ENCODE data around the gene MLPH. TPM values are rescaled to one million over a fixed set of nuclear protein-coding genes. Genes with fewer than 3 reads are reported as not detected.

MLPH gene
- total and polyA plus RNA-seq, 2 donors (not counting 1 experiment from before 2014, with no cell fraction given) = not detected

DNA sequence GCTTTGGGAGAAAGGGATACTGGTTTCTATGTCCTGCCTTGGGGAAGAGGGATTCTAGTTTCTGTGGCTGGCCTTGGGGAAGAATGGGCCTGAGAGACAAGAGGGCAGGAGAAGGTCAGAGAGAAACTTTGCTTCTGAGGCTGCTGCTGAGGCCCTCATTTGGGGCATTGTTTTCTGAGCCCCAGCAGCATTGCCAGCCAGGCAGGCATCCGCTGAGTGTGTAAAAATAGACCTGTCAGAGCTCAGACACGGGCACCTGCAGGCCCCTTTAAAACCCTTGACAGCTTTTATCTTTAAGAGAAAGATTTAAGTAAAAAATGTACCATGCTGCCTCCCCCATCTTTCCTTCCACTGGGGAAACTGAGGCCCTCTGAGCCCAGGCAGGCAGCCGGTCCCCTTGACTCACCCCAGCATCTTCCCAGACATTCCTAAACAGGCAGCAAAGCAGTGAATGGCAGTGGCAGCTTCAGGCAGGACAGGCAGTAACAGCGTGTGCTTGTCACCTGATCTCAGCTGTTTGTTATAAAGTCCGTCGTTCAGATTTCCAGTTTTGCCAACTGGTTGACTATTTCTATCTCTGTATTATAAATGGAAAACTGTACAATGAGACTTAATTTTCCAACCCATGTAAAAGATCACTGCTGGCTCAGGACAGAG is 27.6 kb downstream of the MLPH start:
- intact Hi-C loops (cut with micrococcal nuclease) = no loop called here
- H3K27me3 Mint-ChIP-seq = peaks cover 11% of the 10 kb centered on the region
- Histone ChIP-seq H2AFZ (ENCODE audit: insufficient read depth, low read depth, low read length, poor library complexity, severe bottlenecking) (no peak overlapping the region), H3K36me3 (replicated peaks in 1 of 2; ENCODE audit: control extremely low read depth in 1 of 2, control insufficient read depth in 1 of 2, extremely low read depth in 1 of 2, insufficient read depth in 2 of 2, low read length in 1 of 2) (no peaks in the 10 kb centered on the region), H3K27me3 (replicated peaks in 1 of 4; ENCODE audit: control extremely low read depth in 1 of 4, control insufficient read depth in 3 of 4, insufficient read depth in 4 of 4, low read length in 3 of 4) (no peaks in the 10 kb centered on the region), H3K9me3 (ENCODE audit: control extremely low read depth in 1 of 3, control insufficient read depth in 2 of 3, insufficient read depth in 1 of 3, low read length in 2 of 3) (no peaks in the 10 kb centered on the region), H3K27ac (ENCODE audit: low read length in 2 of 2) (no peak overlapping the region), H3K4me2 (replicated peaks; ENCODE audit: low read depth, low read length, poor library complexity, severe bottlenecking) (no peak overlapping the region), H4K20me1 (ENCODE audit: control insufficient read depth, insufficient read depth, low read length, poor library complexity, severe bottlenecking) (no peaks in the 10 kb centered on the region), H3K4me3 (ENCODE audit: control extremely low read depth in 1 of 5, extremely low read depth in 1 of 5, insufficient read depth in 1 of 5, low read depth in 2 of 5, low read length in 4 of 5) (no peak overlapping the region), H3K9ac (ENCODE audit: low read length) (no peak overlapping the region), H3K79me2 (ENCODE audit: control insufficient read depth, insufficient read depth, low read length) (no peaks in the 10 kb centered on the region), H3K4me1 (ENCODE audit: control insufficient read depth in 2 of 2, insufficient read depth in 2 of 2, low read length in 2 of 2) (no peaks in the 10 kb centered on the region)
- no peaks in the 10 kb centered on the region for H3K9me3 Mint-ChIP-seq (ENCODE audit: insufficient read depth)
- ChIA-PET CTCF (interaction anchor here (0.7 to 8.4 kb wide), 5 partner anchors 10 to 260 kb away, joined by 3 to 149 read pairs (median 3); no protein-coding TSS in a partner anchor), POLR2A (no interaction called here)
- TF ChIP-seq EZH2 (IDR thresholded peaks at IDR 0.05; ENCODE audit: borderline replicate concordance, insufficient read depth, low read depth, low read length, poor library complexity, severe bottlenecking) = no peak
- TF ChIP-seq, protein P1, sequence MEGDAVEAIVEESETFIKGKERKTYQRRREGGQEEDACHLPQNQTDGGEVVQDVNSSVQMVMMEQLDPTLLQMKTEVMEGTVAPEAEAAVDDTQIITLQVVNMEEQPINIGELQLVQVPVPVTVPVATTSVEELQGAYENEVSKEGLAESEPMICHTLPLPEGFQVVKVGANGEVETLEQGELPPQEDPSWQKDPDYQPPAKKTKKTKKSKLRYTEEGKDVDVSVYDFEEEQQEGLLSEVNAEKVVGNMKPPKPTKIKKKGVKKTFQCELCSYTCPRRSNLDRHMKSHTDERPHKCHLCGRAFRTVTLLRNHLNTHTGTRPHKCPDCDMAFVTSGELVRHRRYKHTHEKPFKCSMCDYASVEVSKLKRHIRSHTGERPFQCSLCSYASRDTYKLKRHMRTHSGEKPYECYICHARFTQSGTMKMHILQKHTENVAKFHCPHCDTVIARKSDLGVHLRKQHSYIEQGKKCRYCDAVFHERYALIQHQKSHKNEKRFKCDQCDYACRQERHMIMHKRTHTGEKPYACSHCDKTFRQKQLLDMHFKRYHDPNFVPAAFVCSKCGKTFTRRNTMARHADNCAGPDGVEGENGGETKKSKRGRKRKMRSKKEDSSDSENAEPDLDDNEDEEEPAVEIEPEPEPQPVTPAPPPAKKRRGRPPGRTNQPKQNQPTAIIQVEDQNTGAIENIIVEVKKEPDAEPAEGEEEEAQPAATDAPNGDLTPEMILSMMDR (IDR thresholded peaks at IDR 0.05) = no peak
- H3K27ac Mint-ChIP-seq = no peak overlapping the region
- 60% methylated on average over 2 of the region's 6 CpGs for WGBS (ENCODE audit: insufficient coverage)
- H3K4me3 Mint-ChIP-seq = no peak overlapping the region
- H3K4me1 Mint-ChIP-seq = no peaks in the 10 kb centered on the region
- ATAC-seq (ENCODE audit: low read depth) (no peak), DNase-seq (no peak)

DNA sequence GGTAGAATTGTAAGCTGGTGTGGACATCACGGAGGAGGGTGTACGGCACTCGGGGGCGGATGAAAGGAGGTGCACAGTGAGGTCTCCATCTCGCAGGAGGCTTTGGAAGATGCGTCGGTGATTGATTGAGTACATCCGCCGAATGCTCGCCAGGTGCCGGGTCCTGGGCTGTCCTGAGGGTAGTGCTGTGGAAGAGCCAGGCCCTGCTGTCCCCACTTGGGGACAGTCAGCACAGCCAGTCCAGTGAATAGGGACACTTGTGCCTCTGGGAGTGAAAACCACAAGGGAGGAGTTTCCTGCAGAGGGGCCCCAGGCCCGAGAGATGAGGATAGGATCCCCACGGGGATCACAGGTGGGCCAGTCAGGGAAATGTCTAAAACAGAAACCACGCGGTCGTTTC is 28.1 kb downstream of the MLPH start:
- TF ChIP-seq EZH2 (IDR thresholded peaks at IDR 0.05; ENCODE audit: borderline replicate concordance, insufficient read depth, low read depth, low read length, poor library complexity, severe bottlenecking) = no peak
- TF ChIP-seq, protein P1 (IDR thresholded peaks at IDR 0.05) = no peak
- H3K9ac ChIP-seq (ENCODE audit: low read length) = no peak overlapping the region
- no peaks in the 10 kb centered on the region for H3K9me3 Mint-ChIP-seq (ENCODE audit: insufficient read depth)
- H2AFZ ChIP-seq (ENCODE audit: insufficient read depth, low read depth, low read length, poor library complexity, severe bottlenecking) = no peak overlapping the region
- H3K4me1 ChIP-seq (ENCODE audit: control insufficient read depth in 2 of 2, insufficient read depth in 2 of 2, low read length in 2 of 2) = no peaks in the 10 kb centered on the region
- peaks cover 11% of the 10 kb centered on the region for H3K27me3 Mint-ChIP-seq
- no peak overlapping the region for H3K4me3 Mint-ChIP-seq
- DNase-seq = no peak
- H3K79me2 ChIP-seq (ENCODE audit: control insufficient read depth, insufficient read depth, low read length) = no peaks in the 10 kb centered on the region
- no peak overlapping the region for H3K4me3 ChIP-seq (ENCODE audit: control extremely low read depth in 1 of 5, extremely low read depth in 1 of 5, insufficient read depth in 1 of 5, low read depth in 2 of 5, low read length in 4 of 5)
- H3K36me3 ChIP-seq (replicated peaks in 1 of 2; ENCODE audit: control extremely low read depth in 1 of 2, control insufficient read depth in 1 of 2, extremely low read depth in 1 of 2, insufficient read depth in 2 of 2, low read length in 1 of 2) = no peaks in the 10 kb centered on the region
- no peak overlapping the region for H3K27ac Mint-ChIP-seq
- intact Hi-C loops (cut with micrococcal nuclease) = no loop called here
- ChIA-PET CTCF (interaction anchor here (0.7 to 8.4 kb wide), 5 partner anchors 10 to 259 kb away, joined by 3 to 149 read pairs (median 3); no protein-coding TSS in a partner anchor), POLR2A (no interaction called here)
- no peaks in the 10 kb centered on the region for H3K4me1 Mint-ChIP-seq
- H4K20me1 ChIP-seq (ENCODE audit: control insufficient read depth, insufficient read depth, low read length, poor library complexity, severe bottlenecking) = no peaks in the 10 kb centered on the region
- H3K4me2 ChIP-seq (replicated peaks; ENCODE audit: low read depth, low read length, poor library complexity, severe bottlenecking) = no peak overlapping the region
- 79% methylated on average over 13 of the region's 16 CpGs for WGBS (ENCODE audit: insufficient coverage)
- H3K27me3 ChIP-seq (replicated peaks in 1 of 4; ENCODE audit: control extremely low read depth in 1 of 4, control insufficient read depth in 3 of 4, insufficient read depth in 4 of 4, low read length in 3 of 4) = no peaks in the 10 kb centered on the region
- no peaks in the 10 kb centered on the region for H3K9me3 ChIP-seq (ENCODE audit: control extremely low read depth in 1 of 3, control insufficient read depth in 2 of 3, insufficient read depth in 1 of 3, low read length in 2 of 3)
- no peak overlapping the region for H3K27ac ChIP-seq (ENCODE audit: low read length in 2 of 2)
- no peak for ATAC-seq (ENCODE audit: low read depth)

Data from B cell (primary cell).